WTC11 (cell line): Measurements from ENCODE around the gene SERPINB6. TPM values are rescaled to one million over a fixed set of nuclear protein-coding genes. Genes with fewer than 3 reads are reported as not detected.
A peak's percentile ranks its signal among the peaks of the same experiment; 100 is the strongest.

ENCODE experiments used
- ATAC-seq: fragments of 200-7000 bp; cut with Tn5 transposase; 2 replicates; pipeline ENCODE4 v1.10.0; 2021; ENCODE audit warnings: mild to moderate bottlenecking, moderate library complexity
- Bru-seq: library from RNA; stranded (reverse); fragments of 400-500 nt; gene quantifications from one replicate; lab custom pipeline; 2021; lab: Mats Ljungman, UMichigan
- CTCF ChIA-PET: fragments of 300-600 bp; sonication (Branson Sonifier 250); formaldehyde crosslinking; loops from one replicate; lab custom pipeline; 2021; ENCODE audit warnings: antibody characterized with exemption; lab: Charles Lee
- POLR2A ChIA-PET: fragments of 350-600 bp; sonication (Branson Sonifier 250); formaldehyde crosslinking; loops from one replicate; lab custom pipeline; 2021; ENCODE audit warnings: antibody characterized with exemption; lab: Charles Lee
- DNase-seq: peaks from one replicate; pipeline ENCODE4 v3.0.0; 2021; ENCODE audit warnings: low spot score
- H3K27ac Mint-ChIP-seq: 2 replicates; pipeline ENCODE4 v1.8.0; 2021; ENCODE audit warnings: mixed read lengths
- H3K27me3 Mint-ChIP-seq: 2 replicates; pipeline ENCODE4 v1.8.0; 2021; ENCODE audit warnings: low read depth, mild to moderate bottlenecking, moderate library complexity, mixed read lengths
- H3K36me3 Mint-ChIP-seq: 2 replicates; pipeline ENCODE4 v1.8.0; 2021; ENCODE audit warnings: mixed read lengths
- H3K4me1 Mint-ChIP-seq: 2 replicates; pipeline ENCODE4 v1.8.0; 2022; ENCODE audit warnings: mixed read lengths
- H3K4me3 Mint-ChIP-seq: 2 replicates; pipeline ENCODE4 v1.8.0; 2021; ENCODE audit warnings: mild to moderate bottlenecking, moderate library complexity, mixed read lengths
- H3K9me3 Mint-ChIP-seq: 2 replicates; pipeline ENCODE4 v1.8.0; 2021; ENCODE audit warnings: mixed read lengths
- CREB1 ChIP-seq: sonication (generic); formaldehyde crosslinking; IDR thresholded peaks from 2 replicates; pipeline ENCODE4 v1.8.0; 2023; ENCODE audit warnings: mild to moderate bottlenecking, missing genetic modification reagents
- FOXK1 ChIP-seq: sonication (generic); formaldehyde crosslinking; IDR thresholded peaks from 2 replicates; pipeline ENCODE4 v1.8.0; 2022; ENCODE audit warnings: mild to moderate bottlenecking, moderate library complexity, missing genetic modification reagents
- GABPB1 ChIP-seq: sonication (generic); formaldehyde crosslinking; IDR thresholded peaks from 2 replicates; pipeline ENCODE4 v1.8.1; 2023; ENCODE audit warnings: mild to moderate bottlenecking, missing genetic modification reagents
- PRRX2 ChIP-seq: fragments of 250-450 bp; sonication (Bioruptor Pico); IDR thresholded peaks from 2 replicates; pipeline ENCODE4 v1.8.0; 2021; ENCODE audit warnings: mild to moderate bottlenecking
- SP1 ChIP-seq: sonication (generic); formaldehyde crosslinking; conservative IDR thresholded peaks from 2 replicates; pipeline ENCODE4 v1.8.1; 2022; ENCODE audit warnings: missing genetic modification reagents
- TEAD1 ChIP-seq: sonication (generic); formaldehyde crosslinking; IDR thresholded peaks from 2 replicates; pipeline ENCODE4 v1.8.0; 2022; ENCODE audit warnings: mild to moderate bottlenecking, missing genetic modification reagents
- ZNF121 ChIP-seq: sonication (generic); formaldehyde crosslinking; IDR thresholded peaks from 2 replicates; pipeline ENCODE4 v1.8.0; 2023; ENCODE audit warnings: missing genetic modification reagents
- long read RNA-seq, 3 experiments: library from RNA in 1 of 3; library from capped mRNA in 1 of 3; library from polyadenylated mRNA in 1 of 3; unstranded in 2 of 3; stranded (forward) in 1 of 3; transcript quantifications; one replicate each; pipeline ENCODE4 v2.0.0, GENCODE V29; 2021
- total RNA-seq: library from RNA; stranded (reverse); gene quantifications from 3 replicates; pipeline ENCODE4 v1.2.3, GENCODE V29; 2021
- TF ChIP-seq, protein P1 (sequence below): sonication (generic); formaldehyde crosslinking; IDR thresholded peaks from 2 replicates; pipeline ENCODE4 v1.8.0; 2022; ENCODE audit warnings: mild to moderate bottlenecking, missing genetic modification reagents
- TF ChIP-seq, protein P2 (sequence below): sonication (generic); formaldehyde crosslinking; IDR thresholded peaks from 2 replicates; pipeline ENCODE4 v1.8.1; 2023; ENCODE audit warnings: mild to moderate bottlenecking, moderate library complexity, missing genetic modification reagents
- TF ChIP-seq, protein P3 (sequence below): fragments of 250-450 bp; sonication (Bioruptor Pico); IDR thresholded peaks from 2 replicates; pipeline ENCODE4 v2.1.2; 2022; ENCODE audit warnings: mild to moderate bottlenecking, moderate library complexity
- TF ChIP-seq, protein P4 (sequence below): sonication (generic); formaldehyde crosslinking; IDR thresholded peaks from 2 replicates; pipeline ENCODE4 v1.8.0; 2022; ENCODE audit warnings: mild to moderate bottlenecking, missing genetic modification reagents
- TF ChIP-seq, protein P5 (sequence below): fragments of 250-450 bp; sonication (Bioruptor Pico); IDR thresholded peaks from 2 replicates; pipeline ENCODE4 v1.9.0; 2021; ENCODE audit warnings: moderate library complexity, mild to moderate bottlenecking, inconsistent platforms, borderline replicate concordance
- TF ChIP-seq, protein P6 (sequence below): sonication (generic); formaldehyde crosslinking; IDR thresholded peaks from 2 replicates; pipeline ENCODE4 v1.8.1; 2022; ENCODE audit warnings: missing genetic modification reagents, borderline replicate concordance

Gene SERPINB6
- total RNA-seq, result 28.0 to 33.7 TPM (median 32.9 TPM) in 3 replicates
- percentile 66 among the genes with signal in this experiment for Bru-seq, nascent RNA
- long read RNA-seq, experiment 1, transcript SERPINB6-205 (7 exons, 1,315 nt), result minor isoform, 12 of 67 reads
- long read RNA-seq, experiment 1, transcript SERPINB6-204 (7 exons, 1,370 nt), result minor isoform, 15 of 67 reads
- long read RNA-seq, experiment 1, transcript SERPINB6-206 (7 exons, 1,375 nt), result minor isoform, 7 of 67 reads
- long read RNA-seq, experiment 1, transcript SERPINB6-210 (7 exons, 1,638 nt), result major isoform, 16 of 67 reads
- long read RNA-seq, experiment 1, partial matches to known transcripts, result 0 of 67 reads
- long read RNA-seq, experiment 1, other reads (novel, unspliced or antisense), result 7 of 67 reads
- long read RNA-seq, experiment 2, partial matches to known transcripts, result 16 of 61 reads
- long read RNA-seq, experiment 2, other reads (novel, unspliced or antisense), result 45 of 61 reads
- long read RNA-seq, experiment 3, transcript SERPINB6-210 (7 exons, 1,638 nt), result major isoform, 24 of 60 reads
- long read RNA-seq, experiment 3, transcript SERPINB6-206 (7 exons, 1,375 nt), result minor isoform, 13 of 60 reads
- long read RNA-seq, experiment 3, transcript SERPINB6-205 (7 exons, 1,315 nt), result minor isoform, 11 of 60 reads
- long read RNA-seq, experiment 3, partial matches to known transcripts, result 1 of 60 reads
- long read RNA-seq, experiment 3, other reads (novel, unspliced or antisense), result 6 of 60 reads

DNA sequence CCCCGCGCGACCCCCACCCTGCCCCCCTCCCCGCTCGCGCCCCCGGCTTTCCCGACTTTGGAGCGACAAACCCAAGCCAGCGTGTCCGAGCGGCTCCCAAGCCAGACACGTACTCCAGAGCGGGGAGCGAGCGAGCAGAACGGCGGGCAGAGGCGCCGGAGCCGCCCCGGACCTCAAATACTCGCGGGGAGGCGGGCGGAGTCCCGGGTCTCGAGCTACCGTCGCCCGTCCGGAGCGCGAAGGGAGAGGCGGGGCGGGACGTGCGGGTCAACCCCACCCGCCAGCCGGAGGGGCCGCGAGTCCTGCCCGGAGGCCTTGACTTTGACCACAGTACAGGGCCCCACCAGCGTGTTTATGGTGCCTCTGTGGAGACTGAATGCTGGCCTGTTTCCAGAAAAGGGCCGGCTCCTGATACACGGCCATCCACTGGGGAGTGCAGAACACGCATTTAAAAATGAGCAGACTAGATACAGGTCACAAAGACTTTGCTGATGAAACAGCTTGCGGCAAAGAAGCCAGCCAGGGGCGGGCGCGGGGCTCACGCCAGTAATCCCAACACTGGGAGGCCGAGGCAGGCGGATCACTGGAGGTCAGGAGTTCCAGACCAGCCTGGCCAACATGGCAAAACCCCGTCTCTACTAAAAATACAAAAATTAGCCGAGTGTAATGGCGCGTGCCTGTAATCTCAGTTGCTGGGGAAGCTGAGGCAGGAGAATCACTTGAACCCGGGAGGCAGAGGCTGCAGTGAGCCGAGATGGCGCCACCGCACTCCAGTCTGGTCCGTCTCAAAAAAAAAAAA lies at the start of gene SERPINB6:
SERPINB6 (minus strand) TSS at position 148 of the 799 bp plus-strand sequence. CDS start 12,235 bp downstream, outside the sequence.
- CTCF ChIA-PET, result interaction anchor here (0.6 to 1.6 kb wide), 3 partner anchors 17 to 121 kb away, joined by 3 to 13 read pairs (median 5); no protein-coding TSS in a partner anchor
- ATAC-seq, result peak; percentile 66
- H3K4me3 Mint-ChIP-seq, result peak within 1 kb of the TSS; percentile 78
- H3K4me1 Mint-ChIP-seq, result peaks cover 19% of the 10 kb centered on the region
- no peak for TF ChIP-seq ZNF121 (CRISPR knock-in tag)
- TF ChIP-seq, protein P1, sequence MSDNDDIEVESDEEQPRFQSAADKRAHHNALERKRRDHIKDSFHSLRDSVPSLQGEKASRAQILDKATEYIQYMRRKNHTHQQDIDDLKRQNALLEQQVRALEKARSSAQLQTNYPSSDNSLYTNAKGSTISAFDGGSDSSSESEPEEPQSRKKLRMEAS (CRISPR knock-in tag), result peak; percentile 34; the same call in 1 of the 2 replicates
- TF ChIP-seq FOXK1 (CRISPR knock-in tag), result peak; percentile 18; the same call in 1 of the 2 replicates
- no peak for TF ChIP-seq PRRX2 (CRISPR knock-in tag)
- TF ChIP-seq, protein P2, sequence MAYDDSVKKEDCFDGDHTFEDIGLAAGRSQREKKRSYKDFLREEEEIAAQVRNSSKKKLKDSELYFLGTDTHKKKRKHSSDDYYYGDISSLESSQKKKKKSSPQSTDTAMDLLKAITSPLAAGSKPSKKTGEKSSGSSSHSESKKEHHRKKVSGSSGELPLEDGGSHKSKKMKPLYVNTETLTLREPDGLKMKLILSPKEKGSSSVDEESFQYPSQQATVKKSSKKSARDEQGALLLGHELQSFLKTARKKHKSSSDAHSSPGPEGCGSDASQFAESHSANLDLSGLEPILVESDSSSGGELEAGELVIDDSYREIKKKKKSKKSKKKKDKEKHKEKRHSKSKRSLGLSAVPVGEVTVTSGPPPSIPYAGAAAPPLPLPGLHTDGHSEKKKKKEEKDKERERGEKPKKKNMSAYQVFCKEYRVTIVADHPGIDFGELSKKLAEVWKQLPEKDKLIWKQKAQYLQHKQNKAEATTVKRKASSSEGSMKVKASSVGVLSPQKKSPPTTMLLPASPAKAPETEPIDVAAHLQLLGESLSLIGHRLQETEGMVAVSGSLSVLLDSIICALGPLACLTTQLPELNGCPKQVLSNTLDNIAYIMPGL (CRISPR knock-in tag), result peak; percentile 80
- TF ChIP-seq SP1 (CRISPR knock-in tag), result peak; percentile 19; the same call in 1 of the 2 replicates
- peak; percentile 83 for TF ChIP-seq GABPB1 (CRISPR knock-in tag)
- 0 out of 2 replicates have a peak, but pooled peaks have one; percentile 25 for TF ChIP-seq TEAD1 (CRISPR knock-in tag)
- peaks cover 15% of the 10 kb centered on the region for H3K27me3 Mint-ChIP-seq
- peaks cover 6% of the 10 kb centered on the region for H3K9me3 Mint-ChIP-seq
- no peaks in the 10 kb centered on the region for H3K36me3 Mint-ChIP-seq
- peak; percentile 52 for DNase-seq
- POLR2A ChIA-PET, result interaction anchor here (0.6 to 1.2 kb wide), 3 partner anchors 19 to 82 kb away, joined by 3 to 4 read pairs (median 4); no protein-coding TSS in a partner anchor
- H3K27ac Mint-ChIP-seq, result no peak within 1 kb of the TSS

DNA sequence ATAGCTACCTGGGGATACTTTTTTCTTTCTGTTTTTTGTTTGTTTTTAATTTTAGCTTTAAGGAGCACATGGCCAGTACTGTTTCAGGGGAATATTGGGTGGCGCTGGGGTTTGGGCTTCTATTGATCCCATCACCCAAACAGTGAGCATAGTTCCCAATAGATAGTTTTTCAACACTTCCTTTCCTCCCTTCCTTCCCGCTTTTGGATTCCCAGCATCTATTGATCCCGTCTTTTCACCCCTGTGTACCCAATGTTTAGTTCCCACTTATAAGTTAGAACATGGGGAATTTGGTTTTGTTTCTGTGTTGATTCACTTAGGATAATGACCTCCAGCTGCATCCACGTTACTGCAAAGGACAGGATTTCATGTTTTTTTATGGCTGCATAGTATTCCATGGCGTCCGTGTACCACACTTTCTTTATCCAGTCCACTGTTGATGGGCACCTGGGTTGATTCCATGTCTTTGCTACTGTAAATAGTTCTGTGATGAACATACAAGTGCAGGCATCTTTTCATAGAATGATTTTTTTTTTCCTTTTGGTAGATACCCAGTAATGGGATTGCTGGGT lies 48.5 kb upstream of the SERPINB6 start:
- no peak for DNase-seq
- ChIA-PET POLR2A (no interaction called here), CTCF (interaction anchor here (1.4 to 1.8 kb wide), 2 partner anchors 18 to 67 kb away, joined by 6 to 7 read pairs; no protein-coding TSS in a partner anchor)
- no peak overlapping the region for H3K27ac Mint-ChIP-seq
- peaks cover 21% of the 10 kb centered on the region for H3K9me3 Mint-ChIP-seq
- no peak overlapping the region for H3K4me3 Mint-ChIP-seq
- TF ChIP-seq, protein P3, sequence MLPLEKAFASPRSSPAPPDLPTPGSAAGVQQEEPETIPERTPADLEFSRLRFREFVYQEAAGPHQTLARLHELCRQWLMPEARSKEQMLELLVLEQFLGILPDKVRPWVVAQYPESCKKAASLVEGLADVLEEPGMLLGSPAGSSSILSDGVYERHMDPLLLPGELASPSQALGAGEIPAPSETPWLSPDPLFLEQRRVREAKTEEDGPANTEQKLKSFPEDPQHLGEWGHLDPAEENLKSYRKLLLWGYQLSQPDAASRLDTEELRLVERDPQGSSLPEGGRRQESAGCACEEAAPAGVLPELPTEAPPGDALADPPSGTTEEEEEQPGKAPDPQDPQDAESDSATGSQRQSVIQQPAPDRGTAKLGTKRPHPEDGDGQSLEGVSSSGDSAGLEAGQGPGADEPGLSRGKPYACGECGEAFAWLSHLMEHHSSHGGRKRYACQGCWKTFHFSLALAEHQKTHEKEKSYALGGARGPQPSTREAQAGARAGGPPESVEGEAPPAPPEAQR (CRISPR knock-in tag), result no peak
- no peak for TF ChIP-seq FOXK1 (CRISPR knock-in tag)
- TF ChIP-seq, protein P4, sequence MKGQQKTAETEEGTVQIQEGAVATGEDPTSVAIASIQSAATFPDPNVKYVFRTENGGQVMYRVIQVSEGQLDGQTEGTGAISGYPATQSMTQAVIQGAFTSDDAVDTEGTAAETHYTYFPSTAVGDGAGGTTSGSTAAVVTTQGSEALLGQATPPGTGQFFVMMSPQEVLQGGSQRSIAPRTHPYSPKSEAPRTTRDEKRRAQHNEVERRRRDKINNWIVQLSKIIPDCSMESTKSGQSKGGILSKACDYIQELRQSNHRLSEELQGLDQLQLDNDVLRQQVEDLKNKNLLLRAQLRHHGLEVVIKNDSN (CRISPR knock-in tag), result no peak
- TF ChIP-seq, protein P5, sequence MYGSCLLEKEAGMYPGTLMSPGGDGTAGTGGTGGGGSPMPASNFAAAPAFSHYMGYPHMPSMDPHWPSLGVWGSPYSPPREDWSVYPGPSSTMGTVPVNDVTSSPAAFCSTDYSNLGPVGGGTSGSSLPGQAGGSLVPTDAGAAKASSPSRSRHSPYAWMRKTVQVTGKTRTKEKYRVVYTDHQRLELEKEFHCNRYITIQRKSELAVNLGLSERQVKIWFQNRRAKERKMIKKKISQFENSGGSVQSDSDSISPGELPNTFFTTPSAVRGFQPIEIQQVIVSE, result no peak
- TF ChIP-seq, protein P6, sequence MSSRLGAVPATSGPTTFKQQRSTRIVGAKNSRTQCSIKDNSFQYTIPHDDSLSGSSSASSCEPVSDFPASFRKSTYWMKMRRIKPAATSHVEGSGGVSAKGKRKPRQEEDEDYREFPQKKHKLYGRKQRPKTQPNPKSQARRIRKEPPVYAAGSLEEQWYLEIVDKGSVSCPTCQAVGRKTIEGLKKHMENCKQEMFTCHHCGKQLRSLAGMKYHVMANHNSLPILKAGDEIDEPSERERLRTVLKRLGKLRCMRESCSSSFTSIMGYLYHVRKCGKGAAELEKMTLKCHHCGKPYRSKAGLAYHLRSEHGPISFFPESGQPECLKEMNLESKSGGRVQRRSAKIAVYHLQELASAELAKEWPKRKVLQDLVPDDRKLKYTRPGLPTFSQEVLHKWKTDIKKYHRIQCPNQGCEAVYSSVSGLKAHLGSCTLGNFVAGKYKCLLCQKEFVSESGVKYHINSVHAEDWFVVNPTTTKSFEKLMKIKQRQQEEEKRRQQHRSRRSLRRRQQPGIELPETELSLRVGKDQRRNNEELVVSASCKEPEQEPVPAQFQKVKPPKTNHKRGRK (CRISPR knock-in tag), result no peak
- TF ChIP-seq, protein P2 (CRISPR knock-in tag), result no peak
- TF ChIP-seq CREB1, result no peak
- no peak for TF ChIP-seq SP1 (CRISPR knock-in tag)
- peaks cover 75% of the 10 kb centered on the region for H3K36me3 Mint-ChIP-seq
- no peaks in the 10 kb centered on the region; the same call in 1 of the 2 replicates for H3K27me3 Mint-ChIP-seq
- no peak for ATAC-seq
- peaks cover 22% of the 10 kb centered on the region for H3K4me1 Mint-ChIP-seq
